Neuronal stem cell (in vitro differentiated cells): ENCODE measurements around the gene SLC2A13.

Experiments used
- DNase-seq: peaks from one replicate; pipeline ENCODE4 v3.0.0-alpha.2; 2013; ENCODE audit warnings: low spot score
- H2AFZ ChIP-seq: one replicate; pipeline ENCODE4 v1.6.1; 2013; ENCODE audit warnings: mild to moderate bottlenecking, low read length, inconsistent platforms
- H2AK5ac ChIP-seq: 2 replicates; pipeline ENCODE4 v1.6.1; 2013; ENCODE audit warnings: low read depth, mild to moderate bottlenecking, inconsistent platforms, low read length, moderate library complexity, mixed read lengths
- H2BK120ac ChIP-seq: 2 replicates; pipeline ENCODE4 v1.6.1; 2013; ENCODE audit warnings: low read depth, mild to moderate bottlenecking, inconsistent platforms, low read length, moderate library complexity, mixed read lengths
- H2BK12ac ChIP-seq: one replicate; pipeline ENCODE4 v1.6.1; 2013; ENCODE audit warnings: low read length, inconsistent platforms
- H2BK15ac ChIP-seq: 2 replicates; pipeline ENCODE4 v1.6.1; 2013; ENCODE audit warnings: mild to moderate bottlenecking, low read length, inconsistent platforms, mixed read lengths
- H2BK5ac ChIP-seq: one replicate; pipeline ENCODE4 v1.6.1; 2013; ENCODE audit warnings: inconsistent platforms, mild to moderate bottlenecking, low read length, moderate library complexity
- H3K14ac ChIP-seq: one replicate; pipeline ENCODE4 v1.6.1; 2013; ENCODE audit warnings: low read length, inconsistent platforms
- H3K18ac ChIP-seq: 2 replicates; pipeline ENCODE4 v1.6.1; 2013; ENCODE audit warnings: low read length, inconsistent platforms
- H3K23ac ChIP-seq: 2 replicates; pipeline ENCODE4 v1.6.1; 2013; ENCODE audit warnings: low read depth, mild to moderate bottlenecking, mixed read lengths, low read length, inconsistent platforms; ENCODE audit not compliant: poor library complexity
- H3K27ac ChIP-seq: replicated peaks from 3 replicates; pipeline ENCODE4 v1.5.1; 2013; ENCODE audit warnings: low read length, inconsistent platforms
- H3K27me3 ChIP-seq, 3 experiments: 2 replicates each; pipeline ENCODE4 v1.6.1; 2013; ENCODE audit warnings: low read length in 3 of 3, mild to moderate bottlenecking in 2 of 3, inconsistent platforms in 1 of 3, low read depth in 1 of 3, mixed read lengths in 1 of 3, moderate library complexity in 1 of 3; ENCODE audit not compliant: control insufficient read depth in 3 of 3, insufficient read depth in 3 of 3
- H3K36me3 ChIP-seq, 2 donors: replicated peaks in 1 of 2; 2 replicates each; pipeline ENCODE4 v1.6.1; 2013; ENCODE audit warnings: low read length in 2 of 2; ENCODE audit not compliant: control insufficient read depth in 2 of 2, insufficient read depth in 2 of 2
- H3K4ac ChIP-seq: 2 replicates; pipeline ENCODE4 v1.6.1; 2013; ENCODE audit warnings: inconsistent platforms, mild to moderate bottlenecking, low read length, moderate library complexity
- H3K4me1 ChIP-seq, 2 donors: 1 replicate in 1 of 2; 2 replicates in 1 of 2; pipeline ENCODE4 v1.6.1; 2013; ENCODE audit warnings: low read length in 2 of 2, low read depth in 1 of 2; ENCODE audit not compliant: control insufficient read depth in 2 of 2, insufficient read depth in 1 of 2
- H3K4me2 ChIP-seq: one replicate; pipeline ENCODE4 v1.6.1; 2013; ENCODE audit warnings: mild to moderate bottlenecking, low read length, inconsistent platforms; ENCODE audit not compliant: insufficient read depth, poor library complexity, severe bottlenecking
- H3K4me3 ChIP-seq, 2 donors: 2 replicates each; pipeline ENCODE4 v1.5.1; 2013; ENCODE audit warnings: low read length in 2 of 2, mild to moderate bottlenecking in 2 of 2, inconsistent platforms in 1 of 2, moderate library complexity in 1 of 2
- H3K79me1 ChIP-seq: one replicate; pipeline ENCODE4 v1.6.1; 2013; ENCODE audit warnings: low read depth, mild to moderate bottlenecking, inconsistent platforms, low read length, moderate library complexity
- H3K9ac ChIP-seq: one replicate; pipeline ENCODE4 v1.6.1; 2013; ENCODE audit warnings: mild to moderate bottlenecking, low read depth, low read length, inconsistent platforms; ENCODE audit not compliant: poor library complexity
- H3K9me3 ChIP-seq, 2 donors: replicated peaks in 1 of 2; 2 replicates each; pipeline versions ENCODE3 to v1.6.1; 2013; ENCODE audit warnings: low read length in 2 of 2, mild to moderate bottlenecking in 2 of 2, inconsistent platforms in 1 of 2, low read depth in 1 of 2, mixed read lengths in 1 of 2, moderate library complexity in 1 of 2; ENCODE audit not compliant: control insufficient read depth in 2 of 2, insufficient read depth in 1 of 2
- H4K8ac ChIP-seq: one replicate; pipeline ENCODE4 v1.6.1; 2013; ENCODE audit warnings: low read depth, mild to moderate bottlenecking, inconsistent platforms, low read length, moderate library complexity
- H4K91ac ChIP-seq: one replicate; pipeline ENCODE4 v1.6.1; 2013; ENCODE audit warnings: low read length, low read depth, mild to moderate bottlenecking, inconsistent platforms; ENCODE audit not compliant: poor library complexity
- WGBS, 2 donors: extraction: QIAGEN DNeasy Blood & Tissue Kit; methylation state at CpG; one replicate each; pipeline ENCODE4 v1.1.7; 2013; ENCODE audit warnings: missing lambda C conversion rate in 2 of 2, mixed read lengths in 1 of 2; ENCODE audit not compliant: insufficient read length in 2 of 2, insufficient replicate concordance in 1 of 2; ENCODE audit errors: extremely low coverage in 2 of 2; 5-methylcytosine and 5-hydroxymethylcytosine counted together

The SLC2A13 gene

DNA sequence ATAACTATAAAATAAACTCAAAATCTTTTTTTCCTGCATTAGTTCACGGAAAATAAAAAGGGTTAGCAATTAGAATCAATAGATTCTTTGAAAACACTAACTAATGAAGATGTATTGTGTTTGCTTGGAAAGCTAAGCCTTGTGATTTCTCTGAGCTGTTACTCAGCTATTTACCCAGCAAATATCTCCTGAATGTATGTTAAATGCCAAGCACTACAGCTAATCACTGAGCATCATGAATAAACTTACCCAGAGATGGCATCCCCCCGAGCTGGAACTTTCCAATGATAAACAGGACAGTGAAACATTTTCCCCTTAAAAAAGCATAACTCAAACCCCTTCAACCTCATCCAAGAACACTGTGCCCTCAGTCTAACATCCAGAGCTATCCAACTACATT is 71.2 kb downstream of the SLC2A13 start:
- WGBS, 2 donors = no CpG with 5 or more reads among the region's 2 CpGs
- no peak overlapping the region for H2BK12ac ChIP-seq

DNA sequence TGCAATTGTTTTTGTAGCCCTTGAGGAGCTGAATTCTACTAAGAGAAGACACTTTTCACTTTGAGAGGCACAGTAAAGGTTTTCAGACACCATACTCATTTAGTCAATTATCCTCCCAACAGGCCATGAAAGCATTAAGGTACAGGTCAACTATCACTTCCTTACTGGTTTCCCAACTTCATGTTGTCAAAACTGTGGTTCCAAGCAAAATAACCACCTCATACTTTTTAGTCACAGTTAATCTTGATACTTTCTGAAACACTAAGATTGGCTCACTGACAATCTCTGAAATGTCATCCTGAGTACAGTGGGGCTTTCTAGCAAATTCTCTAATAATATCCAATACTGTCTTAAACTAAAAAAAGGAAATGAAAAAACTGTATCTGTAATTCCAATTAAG is 71.7 kb downstream of the SLC2A13 start:
- DNase-seq = no peak
- no peak overlapping the region for H2AFZ ChIP-seq
- H3K36me3 ChIP-seq = no peaks in the 10 kb centered on the region
- no peak overlapping the region for H3K18ac ChIP-seq
- H2BK120ac ChIP-seq = no peak overlapping the region
- H4K8ac ChIP-seq = no peak overlapping the region
- H3K14ac ChIP-seq = no peak overlapping the region
- H3K4me2 ChIP-seq = no peak overlapping the region
- no peak overlapping the region for H2AK5ac ChIP-seq
- H4K91ac ChIP-seq = no peak overlapping the region
- no peaks in the 10 kb centered on the region for H3K9me3 ChIP-seq
- no peaks in the 10 kb centered on the region for H3K27me3 ChIP-seq
- H2BK12ac ChIP-seq = no peak overlapping the region
- no peak overlapping the region for H3K4me3 ChIP-seq
- H3K27ac ChIP-seq = no peak overlapping the region
- H3K4ac ChIP-seq = no peak overlapping the region
- H3K79me1 ChIP-seq = no peaks in the 10 kb centered on the region
- no peak overlapping the region for H3K23ac ChIP-seq
- no peak overlapping the region for H2BK15ac ChIP-seq
- no peak overlapping the region for H2BK5ac ChIP-seq
- H3K9ac ChIP-seq = no peak overlapping the region
- peaks cover 2 to 8% of the 10 kb centered on the region in 2 donors for H3K4me1 ChIP-seq

More for the DNA sequence above, 71.2 kb downstream of the SLC2A13 start:
- H3K4me3 ChIP-seq = no peak overlapping the region
- no peak overlapping the region for H4K91ac ChIP-seq
- H3K27me3 ChIP-seq = no peaks in the 10 kb centered on the region
- H2BK120ac ChIP-seq = no peak overlapping the region
- H4K8ac ChIP-seq = no peak overlapping the region
- no peak overlapping the region for H3K27ac ChIP-seq
- H3K36me3 ChIP-seq = no peaks in the 10 kb centered on the region
- no peak overlapping the region for H3K9ac ChIP-seq
- no peak overlapping the region for H3K4ac ChIP-seq
- no peak overlapping the region for H3K18ac ChIP-seq
- peaks cover 2 to 8% of the 10 kb centered on the region in 2 donors for H3K4me1 ChIP-seq
- no peak overlapping the region for H2BK5ac ChIP-seq
- no peak overlapping the region for H2BK15ac ChIP-seq
- DNase-seq = no peak
- no peak overlapping the region for H3K14ac ChIP-seq
- no peak overlapping the region for H3K4me2 ChIP-seq
- no peaks in the 10 kb centered on the region for H3K9me3 ChIP-seq
- H3K79me1 ChIP-seq = no peaks in the 10 kb centered on the region
- H2AFZ ChIP-seq = no peak overlapping the region
- H3K23ac ChIP-seq = no peak overlapping the region
- H2AK5ac ChIP-seq = no peak overlapping the region

DNA sequence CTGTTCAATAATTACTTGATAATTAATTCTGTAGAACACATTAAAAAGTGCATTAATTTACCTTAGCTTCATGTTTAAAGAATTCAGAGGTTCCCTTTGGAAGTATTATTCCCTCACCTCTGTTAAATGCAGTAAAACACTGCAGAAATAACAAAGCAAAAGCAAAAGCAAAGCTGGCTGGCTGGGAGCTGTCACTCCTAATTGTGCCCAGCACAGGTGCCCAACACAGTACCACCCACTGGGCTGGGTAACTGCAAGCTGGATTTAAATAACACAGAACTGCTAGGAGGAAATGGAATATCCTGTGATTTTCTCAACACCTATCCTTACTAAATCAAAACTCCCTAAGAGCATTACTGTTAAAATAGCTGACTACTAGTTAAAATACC is 72.6 kb downstream of the SLC2A13 start:
- Histone ChIP-seq H3K36me3 (no peaks in the 10 kb centered on the region), H2BK12ac (no peak overlapping the region), H3K4ac (no peak overlapping the region), H3K18ac (no peak overlapping the region), H2BK120ac (no peak overlapping the region), H3K4me3 (no peak overlapping the region), H2BK15ac (no peak overlapping the region), H3K9me3 (no peaks in the 10 kb centered on the region), H3K23ac (no peak overlapping the region), H4K91ac (no peak overlapping the region), H3K4me1 (peaks cover 2 to 8% of the 10 kb centered on the region in 2 donors), H3K4me2 (no peak overlapping the region), H3K9ac (no peak overlapping the region), H2BK5ac (no peak overlapping the region), H3K14ac (no peak overlapping the region), H4K8ac (no peak overlapping the region), H3K79me1 (no peaks in the 10 kb centered on the region), H2AK5ac (no peak overlapping the region), H3K27ac (no peak overlapping the region), H2AFZ (no peak overlapping the region), H3K27me3 (no peaks in the 10 kb centered on the region)
- DNase-seq = no peak

DNA sequence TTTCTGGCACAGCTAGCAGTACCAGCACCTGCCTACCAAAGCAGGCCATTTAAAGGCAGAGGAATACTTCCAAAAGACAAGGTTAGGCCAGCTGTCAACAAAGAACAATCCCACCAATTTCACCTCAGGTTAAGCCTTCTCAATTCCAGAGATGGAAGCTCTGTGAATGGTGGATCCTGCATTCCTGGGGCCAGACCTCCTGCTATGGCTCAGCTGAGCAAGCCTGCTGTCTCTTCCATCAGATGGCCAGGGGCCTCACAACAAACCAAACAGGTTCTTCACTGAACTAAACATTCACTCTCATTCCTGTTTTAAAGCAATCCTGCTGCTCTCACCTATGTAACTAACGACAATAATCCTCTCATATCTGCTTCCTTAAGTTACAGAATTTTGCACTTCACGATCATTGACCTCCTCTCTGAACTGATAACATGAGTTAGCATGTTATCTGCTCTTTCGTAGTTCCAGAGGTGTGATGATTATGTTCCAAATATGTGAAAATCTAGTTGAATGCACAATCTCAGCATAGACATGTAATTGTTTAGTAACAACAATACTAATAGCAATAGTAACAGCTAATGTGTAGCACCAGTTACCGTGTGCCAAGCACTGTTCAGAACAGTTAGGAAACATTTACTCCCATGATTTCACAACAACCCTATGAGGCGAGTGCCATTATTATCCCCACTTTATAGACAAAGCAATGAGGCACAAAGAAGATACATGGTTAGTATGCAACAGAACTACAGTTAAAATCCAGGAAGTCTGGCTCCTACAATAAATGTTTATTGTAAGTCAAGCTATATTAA is 73.2 kb downstream of the SLC2A13 start:
- no peaks in the 10 kb centered on the region for H3K27me3 ChIP-seq
- no peak overlapping the region for H4K8ac ChIP-seq
- no peak overlapping the region for H3K9ac ChIP-seq
- no peak overlapping the region for H3K23ac ChIP-seq
- H3K36me3 ChIP-seq = no peaks in the 10 kb centered on the region
- no peak overlapping the region for H2BK15ac ChIP-seq
- H3K4me2 ChIP-seq = no peak overlapping the region
- no peak overlapping the region for H3K4ac ChIP-seq
- peaks cover 2 to 8% of the 10 kb centered on the region in 2 donors for H3K4me1 ChIP-seq
- H2BK12ac ChIP-seq = no peak overlapping the region
- DNase-seq = no peak
- WGBS, 2 donors = no CpG with 5 or more reads among the region's 5 CpGs
- H3K9me3 ChIP-seq = no peaks in the 10 kb centered on the region
- no peak overlapping the region for H4K91ac ChIP-seq
- H3K4me3 ChIP-seq = no peak overlapping the region
- H2AK5ac ChIP-seq = no peak overlapping the region
- no peak overlapping the region for H3K27ac ChIP-seq
- H2BK5ac ChIP-seq = no peak overlapping the region
- no peak overlapping the region for H3K18ac ChIP-seq
- H3K14ac ChIP-seq = no peak overlapping the region
- H3K79me1 ChIP-seq = no peaks in the 10 kb centered on the region
- H2AFZ ChIP-seq = no peak overlapping the region
- no peak overlapping the region for H2BK120ac ChIP-seq
